ENCODE data around the gene VWA5B1.

Gene VWA5B1

GRCh38 chr1:20324704-20325406, 34.2 kb downstream of the VWA5B1 start:
- no peak for DNase-seq

GRCh38 chr1:20325407-20325843, 34.8 kb downstream of the VWA5B1 start:
- peak; percentile 34 for DNase-seq

- DNase-seq: no peak
Measured at GRCh38 chr1:20325844-20326420, 35.3 kb downstream of the VWA5B1 start.

GRCh38 chr1:20327467-20327866, 36.8 kb downstream of the VWA5B1 start:
- no peak for DNase-seq

- no peak for DNase-seq
Measured at GRCh38 chr1:20328201-20328600, 37.5 kb downstream of the VWA5B1 start.

GRCh38 chr1:20329793-20330542, 39.3 kb downstream of the VWA5B1 start:
- no peak for DNase-seq

GRCh38 chr1:20334103-20334502, 43.4 kb downstream of the VWA5B1 start:
- DNase-seq: no peak

GRCh38 chr1:20336105-20336605, 45.5 kb downstream of the VWA5B1 start:
- DNase-seq: no peak

GRCh38 chr1:20337581-20337980, 46.9 kb downstream of the VWA5B1 start:
- DNase-seq: no peak

- DNase-seq: peak; percentile 31
Measured at GRCh38 chr1:20339811-20340457, 49.3 kb downstream of the VWA5B1 start.

- no peak for DNase-seq
Measured at GRCh38 chr1:20342294-20343148, 51.8 kb downstream of the VWA5B1 start.

- peak; percentile 55 for DNase-seq
Measured at GRCh38 chr1:20343149-20343937, 52.7 kb downstream of the VWA5B1 start.

GRCh38 chr1:20343938-20344302, 53.2 kb downstream of the VWA5B1 start:
- DNase-seq: no peak

GRCh38 chr1:20344738-20345137, 54.1 kb downstream of the VWA5B1 start:
- no peak for DNase-seq

GRCh38 chr1:20345419-20345818, 54.7 kb downstream of the VWA5B1 start:
- DNase-seq: no peak

- no peak for DNase-seq
Measured at GRCh38 chr1:20346433-20346832, 55.8 kb downstream of the VWA5B1 start.

GRCh38 chr1:20347699-20348098, 57.0 kb downstream of the VWA5B1 start:
- DNase-seq: no peak

GRCh38 chr1:20348326-20348915, 57.7 kb downstream of the VWA5B1 start:
- no peak for DNase-seq

- DNase-seq: no peak
Measured at GRCh38 chr1:20349561-20349960, 58.9 kb downstream of the VWA5B1 start.

- no peak for DNase-seq
Measured at GRCh38 chr1:20349971-20350370, 59.3 kb downstream of the VWA5B1 start.

- DNase-seq: no peak
Measured at GRCh38 chr1:20350421-20350820, 59.7 kb downstream of the VWA5B1 start.
